Ishikawa (cell line): Measurements from ENCODE around the gene BFSP1.

ENCODE experiments used
- CEBPB ChIP-seq: IDR thresholded peaks from 2 replicates; pipeline ENCODE4 v1.6.1; 2012
- CREB1 ChIP-seq: IDR thresholded peaks from 2 replicates; pipeline ENCODE4 v1.6.1; 2012; ENCODE audit warnings: low read depth
- EGR1 ChIP-seq: IDR thresholded peaks from 2 replicates; pipeline ENCODE4 v1.6.1; 2012
- EP300 ChIP-seq: IDR thresholded peaks from 2 replicates; pipeline ENCODE4 v1.6.1; 2012; ENCODE audit warnings: borderline replicate concordance
- FOXM1 ChIP-seq: IDR thresholded peaks from 2 replicates; pipeline ENCODE4 v1.6.1; 2012; ENCODE audit warnings: low read depth, borderline replicate concordance
- MAX ChIP-seq: IDR thresholded peaks from 2 replicates; pipeline ENCODE4 v1.6.1; 2012
- NFIC ChIP-seq: IDR thresholded peaks from 2 replicates; pipeline ENCODE4 v1.6.1; 2012
- RAD21 ChIP-seq: IDR thresholded peaks from 2 replicates; pipeline ENCODE4 v1.6.1; 2012; ENCODE audit warnings: low read depth
- TAF1 ChIP-seq: IDR thresholded peaks from 2 replicates; pipeline ENCODE4 v1.6.1; 2012; ENCODE audit warnings: low read depth, mild to moderate bottlenecking
- TCF12 ChIP-seq: IDR thresholded peaks from 2 replicates; pipeline ENCODE4 v1.6.1; 2012; ENCODE audit warnings: low read depth
- TEAD4 ChIP-seq: IDR thresholded peaks from 2 replicates; pipeline ENCODE4 v1.6.1; 2012
- YY1 ChIP-seq: IDR thresholded peaks from 2 replicates; pipeline ENCODE4 v1.6.1; 2012; ENCODE audit warnings: low read depth
- ZBTB7A ChIP-seq: IDR thresholded peaks from 2 replicates; pipeline ENCODE4 v1.6.1; 2012; ENCODE audit warnings: low read depth
- TF ChIP-seq, protein P1 (sequence below): IDR thresholded peaks from 2 replicates; pipeline ENCODE4 v1.6.1; 2012; ENCODE audit warnings: low read depth, mild to moderate bottlenecking
- TF ChIP-seq, protein P2 (sequence below): IDR thresholded peaks from 2 replicates; pipeline ENCODE4 v1.6.1; 2012

BFSP1 gene

GRCh38 chr20:17530716-17531664 lies at the start of gene BFSP1:
TSS of gene BFSP1 (minus strand) at chr20:17531379. CDS start at chr20:17531329, 50 bp downstream.
- TF ChIP-seq TAF1 (no peak), CEBPB (no peak), EP300 (no peak; the same call in 1 of the 2 replicates), ZBTB7A (peak; percentile 48; the same call in 1 of the 2 replicates), MAX (peak; percentile 63; the same call in 1 of the 2 replicates), EGR1 (peak; percentile 82), TCF12 (no peak), TEAD4 (peak; percentile 1; the same call in 1 of the 2 replicates), CREB1 (no peak), NFIC (no peak), FOXM1 (no peak), YY1 (peak; percentile 63), RAD21 (no peak)
- TF ChIP-seq, protein P1, sequence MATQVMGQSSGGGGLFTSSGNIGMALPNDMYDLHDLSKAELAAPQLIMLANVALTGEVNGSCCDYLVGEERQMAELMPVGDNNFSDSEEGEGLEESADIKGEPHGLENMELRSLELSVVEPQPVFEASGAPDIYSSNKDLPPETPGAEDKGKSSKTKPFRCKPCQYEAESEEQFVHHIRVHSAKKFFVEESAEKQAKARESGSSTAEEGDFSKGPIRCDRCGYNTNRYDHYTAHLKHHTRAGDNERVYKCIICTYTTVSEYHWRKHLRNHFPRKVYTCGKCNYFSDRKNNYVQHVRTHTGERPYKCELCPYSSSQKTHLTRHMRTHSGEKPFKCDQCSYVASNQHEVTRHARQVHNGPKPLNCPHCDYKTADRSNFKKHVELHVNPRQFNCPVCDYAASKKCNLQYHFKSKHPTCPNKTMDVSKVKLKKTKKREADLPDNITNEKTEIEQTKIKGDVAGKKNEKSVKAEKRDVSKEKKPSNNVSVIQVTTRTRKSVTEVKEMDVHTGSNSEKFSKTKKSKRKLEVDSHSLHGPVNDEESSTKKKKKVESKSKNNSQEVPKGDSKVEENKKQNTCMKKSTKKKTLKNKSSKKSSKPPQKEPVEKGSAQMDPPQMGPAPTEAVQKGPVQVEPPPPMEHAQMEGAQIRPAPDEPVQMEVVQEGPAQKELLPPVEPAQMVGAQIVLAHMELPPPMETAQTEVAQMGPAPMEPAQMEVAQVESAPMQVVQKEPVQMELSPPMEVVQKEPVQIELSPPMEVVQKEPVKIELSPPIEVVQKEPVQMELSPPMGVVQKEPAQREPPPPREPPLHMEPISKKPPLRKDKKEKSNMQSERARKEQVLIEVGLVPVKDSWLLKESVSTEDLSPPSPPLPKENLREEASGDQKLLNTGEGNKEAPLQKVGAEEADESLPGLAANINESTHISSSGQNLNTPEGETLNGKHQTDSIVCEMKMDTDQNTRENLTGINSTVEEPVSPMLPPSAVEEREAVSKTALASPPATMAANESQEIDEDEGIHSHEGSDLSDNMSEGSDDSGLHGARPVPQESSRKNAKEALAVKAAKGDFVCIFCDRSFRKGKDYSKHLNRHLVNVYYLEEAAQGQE, result no peak
- TF ChIP-seq, protein P2, sequence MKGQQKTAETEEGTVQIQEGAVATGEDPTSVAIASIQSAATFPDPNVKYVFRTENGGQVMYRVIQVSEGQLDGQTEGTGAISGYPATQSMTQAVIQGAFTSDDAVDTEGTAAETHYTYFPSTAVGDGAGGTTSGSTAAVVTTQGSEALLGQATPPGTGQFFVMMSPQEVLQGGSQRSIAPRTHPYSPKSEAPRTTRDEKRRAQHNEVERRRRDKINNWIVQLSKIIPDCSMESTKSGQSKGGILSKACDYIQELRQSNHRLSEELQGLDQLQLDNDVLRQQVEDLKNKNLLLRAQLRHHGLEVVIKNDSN, result no peak

- TF ChIP-seq CEBPB (no peak), TAF1 (no peak), EGR1 (no peak), MAX (no peak), NFIC (no peak)
Measured at GRCh38 chr20:17580895-17581294, 49.7 kb upstream of the BFSP1 start.

- TF ChIP-seq CEBPB, result no peak
- TF ChIP-seq EP300, result no peak
- TF ChIP-seq FOXM1, result no peak
- TF ChIP-seq, protein P1, result no peak
- TF ChIP-seq, protein P2, result no peak
- no peak for TF ChIP-seq NFIC
- TF ChIP-seq MAX, result no peak
- no peak for TF ChIP-seq EGR1
- TF ChIP-seq ZBTB7A, result no peak
- no peak for TF ChIP-seq YY1
- TF ChIP-seq TAF1, result no peak
- no peak for TF ChIP-seq TCF12
- no peak for TF ChIP-seq RAD21
- no peak for TF ChIP-seq CREB1
- TF ChIP-seq TEAD4, result no peak
Measured at GRCh38 chr20:17579369-17580039, 48.3 kb upstream of the BFSP1 start.

DNA sequence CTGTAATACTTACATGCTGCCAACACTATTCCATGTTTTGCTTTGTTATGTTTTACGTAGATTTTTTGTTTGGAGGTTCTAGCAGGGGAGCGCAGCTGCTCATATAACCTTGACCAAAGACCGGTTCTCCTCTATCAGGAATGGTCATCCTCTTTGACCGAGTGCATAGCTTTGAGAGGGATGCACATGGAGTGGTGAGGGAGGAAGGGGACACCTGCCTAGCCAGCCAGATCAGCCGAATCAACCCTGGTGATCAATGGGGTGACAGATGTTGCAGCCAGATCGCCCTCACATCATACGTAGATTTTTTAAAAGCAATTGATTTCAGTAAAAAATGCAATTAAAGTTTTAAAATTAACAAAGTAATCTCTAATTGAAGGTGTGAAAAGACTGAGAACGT lies 45.0 kb upstream of the BFSP1 start:
- TF ChIP-seq FOXM1 (no peak), TCF12 (no peak), EGR1 (no peak), MAX (no peak)
- TF ChIP-seq, protein P1, result no peak
